ENCODE results near the gene TH.

DNA sequence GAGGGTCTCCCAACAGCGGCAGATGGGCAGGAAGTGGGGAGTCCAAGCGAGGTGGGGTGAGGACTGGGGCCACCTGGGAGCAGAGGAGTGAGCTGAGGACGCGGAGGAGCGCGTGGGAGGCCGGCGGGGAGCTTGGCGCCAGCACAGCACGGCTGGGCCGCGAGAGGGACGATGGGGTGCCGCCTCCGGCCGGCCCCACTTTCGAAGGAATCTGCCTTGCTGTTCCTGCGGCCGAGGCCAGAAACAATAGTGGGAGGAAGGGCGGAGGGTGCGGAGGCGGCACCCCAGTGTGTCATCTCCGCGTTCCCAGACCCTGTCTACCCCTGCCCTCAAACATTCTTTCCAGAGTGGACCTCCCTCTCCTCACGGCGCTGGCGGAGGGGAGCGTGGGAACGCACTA is 16.1 kb downstream of the TH start:
- TF ChIP-seq, protein P1, sequence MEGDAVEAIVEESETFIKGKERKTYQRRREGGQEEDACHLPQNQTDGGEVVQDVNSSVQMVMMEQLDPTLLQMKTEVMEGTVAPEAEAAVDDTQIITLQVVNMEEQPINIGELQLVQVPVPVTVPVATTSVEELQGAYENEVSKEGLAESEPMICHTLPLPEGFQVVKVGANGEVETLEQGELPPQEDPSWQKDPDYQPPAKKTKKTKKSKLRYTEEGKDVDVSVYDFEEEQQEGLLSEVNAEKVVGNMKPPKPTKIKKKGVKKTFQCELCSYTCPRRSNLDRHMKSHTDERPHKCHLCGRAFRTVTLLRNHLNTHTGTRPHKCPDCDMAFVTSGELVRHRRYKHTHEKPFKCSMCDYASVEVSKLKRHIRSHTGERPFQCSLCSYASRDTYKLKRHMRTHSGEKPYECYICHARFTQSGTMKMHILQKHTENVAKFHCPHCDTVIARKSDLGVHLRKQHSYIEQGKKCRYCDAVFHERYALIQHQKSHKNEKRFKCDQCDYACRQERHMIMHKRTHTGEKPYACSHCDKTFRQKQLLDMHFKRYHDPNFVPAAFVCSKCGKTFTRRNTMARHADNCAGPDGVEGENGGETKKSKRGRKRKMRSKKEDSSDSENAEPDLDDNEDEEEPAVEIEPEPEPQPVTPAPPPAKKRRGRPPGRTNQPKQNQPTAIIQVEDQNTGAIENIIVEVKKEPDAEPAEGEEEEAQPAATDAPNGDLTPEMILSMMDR (IDR thresholded peaks at IDR 0.05) = no peak
- TF ChIP-seq POLR2A (IDR thresholded peaks at IDR 0.05) = no peak

All from breast epithelium (tissue), 3 donors.